AML-193 (cell line): ENCODE results near the gene SLC41A1.

Experiments used
- DNase-seq, 2 experiments: peaks; one replicate each; lab custom pipeline; 2025; lab: John Stamatoyannopoulos, UW

SLC41A1 gene

DNA sequence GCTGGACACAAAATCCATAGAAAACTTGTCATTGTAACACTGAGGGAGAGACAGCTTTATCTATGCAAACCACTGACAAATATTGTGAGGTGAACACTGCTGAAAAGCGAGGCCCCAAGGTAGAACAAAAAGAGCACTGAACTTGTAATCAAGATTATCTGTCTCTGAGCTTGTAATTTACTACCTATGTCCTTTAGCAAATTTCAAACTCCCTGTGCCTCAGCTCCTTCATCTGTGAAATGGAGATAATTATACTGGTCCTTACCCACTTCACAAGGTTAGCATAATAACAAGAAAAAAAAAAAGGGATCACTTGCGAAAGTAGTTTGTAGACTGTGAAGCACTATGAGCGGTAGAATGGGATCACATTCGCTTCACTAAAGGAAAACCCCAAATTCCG is 58.1 kb downstream of the SLC41A1 start:
- DNase-seq, result no peak

DNA sequence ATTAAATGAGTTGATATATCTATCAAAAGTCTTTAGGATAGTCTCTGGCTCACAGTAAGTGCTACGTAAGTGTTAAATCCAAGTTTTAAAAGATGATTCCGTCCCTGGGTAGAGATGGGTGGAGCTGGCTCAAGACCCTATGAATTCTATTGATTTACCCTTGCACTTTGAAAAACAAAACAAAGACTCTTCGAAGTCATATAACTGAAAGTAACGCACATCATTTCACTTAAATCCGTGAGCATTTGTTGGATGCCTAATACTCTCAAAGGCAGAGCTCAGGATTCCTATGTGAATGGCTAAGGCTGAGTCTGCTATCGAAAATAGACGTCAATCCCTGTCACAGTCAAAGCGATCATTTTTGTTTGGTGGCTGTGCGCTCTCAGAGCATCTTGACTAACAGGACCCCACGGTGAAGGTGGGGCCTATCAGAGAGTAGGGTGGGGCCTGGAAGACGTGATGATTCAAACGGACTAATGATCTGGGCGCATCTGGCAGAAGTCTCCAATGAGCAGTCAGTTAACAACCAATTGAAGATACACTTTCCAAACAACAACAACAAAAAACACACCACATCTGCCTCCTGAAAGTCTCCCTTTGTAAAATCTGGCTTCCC is 61.9 kb downstream of the SLC41A1 start:
- DNase-seq, result no peak

DNA sequence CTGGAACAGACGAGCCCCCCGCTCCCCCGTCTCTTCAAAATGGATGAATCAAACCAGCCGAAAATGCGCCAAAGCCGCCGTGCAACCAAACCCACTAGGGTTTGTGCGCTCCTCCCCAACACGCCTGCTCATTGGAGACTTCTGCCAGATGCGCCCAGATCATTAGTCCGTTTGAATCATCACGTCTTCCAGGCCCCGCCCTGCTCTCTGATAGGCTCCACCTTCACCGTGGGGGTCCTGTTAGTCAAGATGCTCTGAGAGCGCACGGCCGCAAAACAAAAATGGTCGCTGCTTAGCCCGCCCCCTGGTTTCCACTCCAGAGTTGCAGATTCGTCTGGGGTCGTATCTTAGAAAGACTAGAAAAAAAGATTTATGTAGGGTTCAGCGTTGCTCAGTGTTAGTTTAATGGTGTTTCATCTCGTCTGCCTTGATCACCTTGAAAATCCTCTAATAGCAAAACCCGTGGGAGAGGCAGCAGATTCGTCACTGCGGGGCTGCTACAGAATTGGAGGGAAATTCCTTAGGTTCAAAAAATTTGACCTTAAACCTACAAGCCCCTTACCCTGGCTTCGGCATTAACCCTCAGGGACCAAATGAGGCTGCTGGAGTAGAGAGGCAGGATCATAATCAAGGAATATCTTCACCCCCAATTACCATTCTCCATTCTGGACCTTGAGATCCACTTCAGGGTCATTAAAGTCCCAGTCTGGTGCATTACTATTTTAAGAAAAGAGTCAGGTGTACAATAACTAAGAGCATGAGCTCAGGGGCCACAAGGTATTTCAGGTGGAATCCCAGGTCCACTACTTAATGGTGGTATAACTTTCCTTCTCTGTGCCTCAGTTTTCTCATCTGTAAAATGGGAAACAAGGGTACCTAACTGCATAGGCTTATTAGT is 62.6 kb downstream of the SLC41A1 start, which contains the start of gene NUCKS1:
TSS of gene NUCKS1 (minus strand) at position 45 of the 898 bp plus-strand sequence. CDS start 209 bp downstream, outside the sequence.
- DNase-seq, result peak; percentile 92 to 96

DNA sequence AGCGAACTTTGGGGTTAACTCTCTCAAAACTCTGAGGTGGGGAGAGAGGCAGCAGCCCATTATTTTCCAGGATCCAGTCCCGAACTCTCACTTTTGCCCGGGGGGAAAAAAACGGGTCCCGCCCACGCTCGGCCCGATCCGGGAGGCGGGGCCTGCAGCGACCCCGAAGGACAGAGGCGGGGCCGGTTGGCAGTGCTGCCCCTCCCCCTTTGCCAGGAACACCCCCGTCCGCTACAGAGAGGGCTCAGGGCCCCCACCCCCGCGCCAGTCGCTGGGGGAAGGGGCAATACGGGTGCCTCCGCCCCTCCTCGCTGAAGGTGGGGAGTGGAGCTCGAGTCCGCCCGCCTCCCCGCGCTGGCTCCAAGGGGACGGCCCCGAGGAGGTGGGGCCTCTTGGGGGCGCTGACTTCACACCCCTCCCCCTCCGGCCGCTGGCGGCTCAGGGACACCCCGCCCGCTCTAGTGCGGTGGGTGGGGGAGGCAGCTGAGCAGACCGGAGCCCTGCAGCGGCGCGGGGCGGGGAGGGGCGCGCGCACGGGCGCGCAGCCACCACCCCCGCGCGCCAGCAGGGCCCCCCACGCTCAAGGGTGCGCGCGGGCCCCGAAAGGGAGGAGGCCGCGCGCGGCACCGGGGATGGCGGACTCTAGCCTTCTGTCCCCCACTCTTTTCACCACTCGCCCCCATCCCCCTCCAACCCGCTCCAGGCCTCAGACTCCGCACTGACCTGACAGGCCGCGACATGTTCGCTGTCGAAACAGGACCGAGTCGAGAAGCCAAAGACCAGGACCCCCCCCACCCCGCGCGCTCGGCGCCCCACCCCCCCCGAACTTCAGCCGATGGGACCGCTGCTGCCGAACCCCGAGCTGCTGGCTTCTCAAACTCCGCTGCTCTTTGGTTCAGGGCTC is 63.5 kb downstream of the SLC41A1 start:
- DNase-seq, result peak; percentile 77 to 83

DNA sequence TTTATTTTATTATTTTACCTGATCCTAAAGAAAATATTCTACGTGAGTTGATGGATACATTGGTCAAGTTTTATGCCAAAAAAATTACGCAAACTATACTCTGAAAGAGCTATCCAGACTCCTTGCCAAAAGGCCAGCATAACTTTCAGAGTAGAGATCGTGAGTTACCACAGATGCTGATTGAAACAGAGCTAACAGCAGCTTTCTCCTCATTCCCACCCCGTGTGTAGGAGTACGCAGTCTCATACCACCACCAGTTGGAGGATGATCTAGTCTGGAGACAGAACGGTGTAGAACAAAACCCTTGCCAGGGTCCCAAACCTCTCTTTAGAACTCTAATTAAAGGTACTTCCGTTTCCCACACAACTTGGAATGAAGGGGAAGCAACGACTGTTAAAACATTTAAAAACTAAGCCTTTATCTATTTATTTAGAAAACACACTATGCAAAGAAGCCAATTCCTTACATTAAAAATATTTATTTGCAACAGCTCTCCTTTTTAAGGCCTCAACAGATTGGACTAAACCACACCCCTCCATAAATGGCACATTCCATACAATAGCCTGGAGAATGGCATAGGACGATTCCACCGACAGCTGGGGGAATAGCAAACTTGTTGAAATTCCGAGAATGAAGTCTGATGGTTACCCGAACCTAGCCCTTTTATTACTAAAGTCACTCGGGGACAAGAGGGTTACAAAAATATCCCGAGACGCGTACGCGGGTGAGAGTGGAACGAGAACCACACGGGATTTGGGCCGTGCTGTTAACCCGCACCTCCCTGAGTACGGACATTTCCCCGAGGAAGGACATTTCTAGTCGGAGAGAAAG is 64.4 kb downstream of the SLC41A1 start:
- DNase-seq, result peak; percentile 55 to 62

DNA sequence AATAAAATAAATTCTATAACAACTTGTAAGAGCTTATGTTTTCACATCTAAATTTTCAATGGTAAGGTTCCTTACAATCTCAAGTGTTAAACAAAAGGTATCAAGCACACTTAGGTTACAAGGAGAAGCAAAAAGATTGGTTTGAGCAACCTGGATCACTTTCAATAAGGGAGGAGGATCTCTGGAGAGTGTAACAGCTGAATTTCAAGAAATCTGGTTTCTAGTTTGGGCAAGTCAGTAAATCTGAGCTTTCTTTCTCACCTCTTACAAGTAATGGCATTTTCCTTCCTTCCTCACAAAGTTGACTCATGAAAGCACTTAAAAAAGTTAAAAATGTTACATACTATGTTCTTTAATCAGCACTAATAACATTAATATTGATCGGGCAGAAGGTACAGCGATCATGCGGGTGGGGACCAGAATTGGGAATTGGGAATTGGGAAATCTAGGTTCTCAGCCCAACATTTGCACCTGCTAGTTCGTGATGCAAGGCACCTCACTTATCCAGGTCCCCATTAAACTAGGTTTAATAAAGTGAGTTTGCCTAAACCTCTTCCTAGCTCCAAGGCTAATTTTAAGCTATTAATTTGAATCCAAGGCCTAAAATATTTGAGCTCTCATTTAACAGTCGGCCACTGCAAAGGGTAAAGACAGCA is 66.1 kb downstream of the SLC41A1 start:
- no peak for DNase-seq

DNA sequence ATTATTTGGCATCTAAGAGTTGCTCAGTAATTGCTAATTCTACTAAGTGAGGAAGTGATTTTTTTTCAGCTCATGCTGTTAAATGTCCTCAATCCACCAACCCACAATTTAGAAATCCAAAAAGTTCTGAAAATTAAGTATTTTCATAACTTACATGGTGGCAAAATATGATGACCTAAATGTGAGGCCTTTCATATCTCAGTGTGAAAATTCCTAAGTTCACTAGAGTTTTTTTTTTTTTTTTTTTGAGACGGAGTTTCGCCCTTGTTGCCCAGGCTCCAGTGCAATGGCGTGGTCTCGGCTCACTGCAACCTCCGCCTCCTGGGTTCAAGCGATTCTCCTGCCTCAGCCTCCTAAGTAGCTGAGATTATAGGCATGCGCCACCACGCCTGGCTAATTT is 68.6 kb downstream of the SLC41A1 start:
- DNase-seq, result no peak

DNA sequence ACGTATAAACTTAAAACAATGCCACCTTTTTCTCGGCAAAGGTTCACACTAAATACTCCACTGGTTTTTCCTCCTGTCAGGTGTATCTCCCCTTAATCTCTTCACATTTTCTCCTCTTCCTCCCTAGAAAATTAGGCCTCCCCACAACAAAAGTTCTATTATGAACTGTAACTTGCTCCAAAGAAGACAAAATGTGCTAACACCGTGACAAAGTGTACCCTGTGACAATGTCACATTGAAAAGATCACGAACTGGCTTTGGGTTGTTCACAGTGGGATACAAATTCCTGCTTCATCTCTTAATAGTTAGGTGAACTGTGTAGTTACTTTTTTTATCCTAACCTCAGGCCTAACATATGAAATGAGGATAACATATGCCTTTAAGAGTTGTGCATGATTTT is 69.0 kb downstream of the SLC41A1 start:
- DNase-seq, result no peak

DNA sequence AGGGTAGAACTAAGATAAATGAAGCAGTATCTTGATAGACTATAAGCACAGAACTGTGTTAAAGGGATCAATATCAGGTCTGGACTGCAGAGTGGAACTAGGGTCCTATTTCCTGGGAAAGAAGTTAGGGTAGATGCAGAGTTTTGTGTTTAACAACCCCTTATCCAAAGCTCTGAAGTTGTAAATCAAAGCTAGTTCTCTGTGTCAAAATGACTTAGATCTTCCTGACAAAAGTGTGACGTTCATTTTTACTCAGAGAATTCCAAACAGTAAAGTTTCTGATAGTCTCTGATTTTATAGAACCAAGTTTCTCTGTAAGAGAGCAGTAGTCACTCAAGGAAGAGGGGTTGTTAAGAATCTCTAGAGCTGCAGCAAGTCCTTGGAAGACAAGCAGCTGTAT is 71.3 kb downstream of the SLC41A1 start:
- DNase-seq, result no peak

DNA sequence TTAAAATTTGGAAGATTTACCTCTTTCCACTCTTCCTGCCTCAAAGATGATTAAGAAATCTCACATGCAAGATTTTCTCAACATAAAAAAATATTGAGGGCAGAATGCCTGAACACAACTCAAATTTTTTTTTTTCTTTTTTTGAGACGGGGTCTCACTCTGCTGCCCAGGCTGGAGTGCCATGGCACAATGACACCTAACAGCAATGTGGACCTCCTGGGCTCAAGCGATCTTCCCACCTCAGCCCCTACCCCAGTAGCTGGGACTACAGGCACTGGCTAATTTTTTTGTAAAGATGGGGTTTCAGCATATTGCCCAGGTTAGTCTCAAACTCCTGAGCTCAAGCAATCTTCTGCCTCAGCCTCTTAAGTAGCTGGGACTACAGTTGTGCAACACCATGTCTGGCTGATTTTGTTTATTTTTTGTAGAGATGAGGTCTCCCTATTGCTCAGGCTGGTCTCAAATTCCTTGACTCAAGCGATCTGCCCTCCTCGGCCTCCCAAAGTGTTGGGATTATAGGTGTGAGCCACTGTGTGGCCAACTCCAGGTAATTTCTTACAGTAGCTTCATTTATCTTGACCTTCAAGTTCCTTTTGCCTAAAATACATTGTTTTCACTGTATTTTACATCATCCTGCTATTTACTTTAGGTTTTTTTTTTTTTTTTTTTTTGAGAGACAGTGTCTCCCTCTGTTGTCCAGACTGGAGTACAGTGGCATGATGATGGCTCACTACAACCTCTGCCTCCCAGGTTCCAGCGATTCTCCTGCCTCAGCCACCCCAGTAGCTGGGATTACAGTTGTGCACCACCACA is 73.4 kb downstream of the SLC41A1 start:
- DNase-seq, result no peak
